KOPT-K1 (cell line): ENCODE results near the gene HPSE2.

Source experiments
- H3K27ac ChIP-seq: fragments of 200-600 bp; sonication (generic); 2 replicates; pipeline ENCODE4 v1.5.1; 2016; ENCODE audit warnings: antibody characterized with exemption, mild to moderate bottlenecking, low read depth, low read length; ENCODE audit not compliant: poor library complexity, severe bottlenecking
- H3K36me3 ChIP-seq: fragments of 200-600 bp; sonication (generic); 2 replicates; pipeline ENCODE4 v1.5.1; 2017; ENCODE audit warnings: antibody characterized with exemption, mild to moderate bottlenecking, low read length, moderate library complexity; ENCODE audit not compliant: insufficient read depth
- H3K9me3 ChIP-seq: fragments of 200-600 bp; sonication (generic); 2 replicates; pipeline ENCODE4 v1.5.1; 2017; ENCODE audit warnings: antibody characterized with exemption, low read length, mild to moderate bottlenecking; ENCODE audit not compliant: insufficient read depth, poor library complexity, severe bottlenecking

Gene HPSE2

GRCh38 chr10:98831391-98831790 lies 404.3 kb downstream of the HPSE2 start:
- no peaks in the 10 kb centered on the region for H3K36me3 ChIP-seq
- no peaks in the 10 kb centered on the region for H3K9me3 ChIP-seq
- no peak overlapping the region for H3K27ac ChIP-seq

- Histone ChIP-seq H3K9me3 (no peaks in the 10 kb centered on the region), H3K36me3 (no peaks in the 10 kb centered on the region), H3K27ac (no peak overlapping the region)
Observed at GRCh38 chr10:98825741-98826140, 409.9 kb downstream of the HPSE2 start.

- Histone ChIP-seq H3K27ac (no peak overlapping the region), H3K36me3 (no peaks in the 10 kb centered on the region), H3K9me3 (no peaks in the 10 kb centered on the region)
Observed at GRCh38 chr10:98817396-98817795, 418.3 kb downstream of the HPSE2 start.

GRCh38 chr10:98815039-98815885 lies 420.4 kb downstream of the HPSE2 start:
- Histone ChIP-seq H3K27ac (no peak overlapping the region), H3K9me3 (no peaks in the 10 kb centered on the region), H3K36me3 (no peaks in the 10 kb centered on the region)

- no peaks in the 10 kb centered on the region for H3K36me3 ChIP-seq
Observed at GRCh38 chr10:98814470-98814869, 421.2 kb downstream of the HPSE2 start.

GRCh38 chr10:98808282-98808892 lies 427.3 kb downstream of the HPSE2 start:
- no peaks in the 10 kb centered on the region for H3K36me3 ChIP-seq
- H3K27ac ChIP-seq = no peak overlapping the region
- no peaks in the 10 kb centered on the region for H3K9me3 ChIP-seq

More at GRCh38 chr10:98814470-98814869, 421.2 kb downstream of the HPSE2 start:
- H3K27ac ChIP-seq = no peak overlapping the region
- H3K9me3 ChIP-seq = no peaks in the 10 kb centered on the region

GRCh38 chr10:98800263-98800662 lies 435.4 kb downstream of the HPSE2 start:
- Histone ChIP-seq H3K9me3 (no peaks in the 10 kb centered on the region), H3K27ac (no peak overlapping the region), H3K36me3 (no peaks in the 10 kb centered on the region)

GRCh38 chr10:98795467-98795866 lies 440.2 kb downstream of the HPSE2 start:
- no peaks in the 10 kb centered on the region for H3K9me3 ChIP-seq
- no peak overlapping the region for H3K27ac ChIP-seq
- no peaks in the 10 kb centered on the region for H3K36me3 ChIP-seq

- H3K27ac ChIP-seq = no peak overlapping the region
- no peaks in the 10 kb centered on the region for H3K36me3 ChIP-seq
- no peaks in the 10 kb centered on the region for H3K9me3 ChIP-seq
Observed at GRCh38 chr10:98790817-98791216, 444.8 kb downstream of the HPSE2 start.

GRCh38 chr10:98778277-98778759 lies 457.3 kb downstream of the HPSE2 start:
- Histone ChIP-seq H3K27ac (no peak overlapping the region), H3K9me3 (no peaks in the 10 kb centered on the region), H3K36me3 (no peaks in the 10 kb centered on the region)

- no peaks in the 10 kb centered on the region for H3K9me3 ChIP-seq
- H3K27ac ChIP-seq = no peak overlapping the region
Observed at GRCh38 chr10:98758463-98758862, 477.2 kb downstream of the HPSE2 start.

GRCh38 chr10:98748298-98748697 lies 487.4 kb downstream of the HPSE2 start:
- Histone ChIP-seq H3K36me3 (no peaks in the 10 kb centered on the region), H3K9me3 (no peaks in the 10 kb centered on the region), H3K27ac (no peak overlapping the region)

More at GRCh38 chr10:98758463-98758862, 477.2 kb downstream of the HPSE2 start:
- H3K36me3 ChIP-seq = no peaks in the 10 kb centered on the region

- no peak overlapping the region for H3K27ac ChIP-seq
- H3K9me3 ChIP-seq = no peaks in the 10 kb centered on the region
- no peaks in the 10 kb centered on the region for H3K36me3 ChIP-seq
Observed at GRCh38 chr10:98745645-98746044, 490.0 kb downstream of the HPSE2 start.

GRCh38 chr10:98720551-98720950 lies 515.1 kb downstream of the HPSE2 start:
- no peak overlapping the region for H3K27ac ChIP-seq
- no peaks in the 10 kb centered on the region for H3K9me3 ChIP-seq
- no peaks in the 10 kb centered on the region for H3K36me3 ChIP-seq

GRCh38 chr10:98713586-98713985 lies 522.1 kb downstream of the HPSE2 start:
- Histone ChIP-seq H3K36me3 (no peaks in the 10 kb centered on the region), H3K9me3 (no peaks in the 10 kb centered on the region), H3K27ac (no peak overlapping the region)
